Esophagus squamous epithelium (tissue), 5 donors: ENCODE data around the gene ATXN7L2. TPM values are rescaled to one million over a fixed set of nuclear protein-coding genes. Genes with fewer than 3 reads are reported as not detected.

Experiments
- DNase-seq: peaks from one replicate; lab custom pipeline; 2025; lab: John Stamatoyannopoulos, UW
- H3K27ac ChIP-seq, 4 donors: fragments of 200-600 bp; sonication (generic); one replicate each; pipeline ENCODE4 v1.5.1; 2016 to 2019; ENCODE audit warnings: mild to moderate bottlenecking in 1 of 4
- H3K27me3 ChIP-seq, 4 donors: fragments of 200-600 bp; sonication (generic); 1 replicate in 3 of 4; 2 replicates in 1 of 4; pipeline versions ENCODE4 v1.5.1 to v1.6.0; 2017 to 2021; ENCODE audit warnings: antibody characterized with exemption in 1 of 4
- H3K36me3 ChIP-seq, 3 donors: fragments of 200-600 bp; sonication (generic); one replicate each; pipeline ENCODE4 v1.5.1; 2016 to 2019
- H3K4me1 ChIP-seq, 3 donors: fragments of 200-600 bp; sonication (generic); one replicate each; pipeline ENCODE4 v1.5.1; 2017 to 2019
- H3K4me3 ChIP-seq, 4 donors: fragments of 200-600 bp; sonication (generic); 1 replicate in 3 of 4; 2 replicates in 1 of 4; pipeline ENCODE4 v1.5.1; 2016 to 2019; ENCODE audit warnings: mild to moderate bottlenecking in 2 of 4, moderate library complexity in 1 of 4
- H3K9me3 ChIP-seq, 3 donors: fragments of 200-600 bp; sonication (generic); one replicate each; pipeline ENCODE4 v1.5.1; 2016 to 2019
- POLR2A ChIP-seq, 4 donors: fragments of 450-650 bp; IDR thresholded peaks; one replicate each; pipeline ENCODE4 v1.6.1; 2017; ENCODE audit warnings: antibody characterized with exemption in 4 of 4, mild to moderate bottlenecking in 4 of 4, moderate library complexity in 3 of 4
- WGBS, 2 donors: methylation state at CpG; one replicate each; pipeline ENCODE4 v1.1.5; 2018; 5-methylcytosine and 5-hydroxymethylcytosine counted together
- intact Hi-C: fragments of 100-400 bp; cut with DNase I; formaldehyde crosslinking; loops from one replicate; pipeline ENCODE4 v1.15.0; 2022
- total RNA-seq, 4 donors: library from RNA; depleted of rRNA; stranded (reverse); fragments of >200 nt; gene quantifications; one replicate each; pipeline ENCODE4 v1.1.0, GENCODE V29; 2016
- TF ChIP-seq, protein P1 (sequence below), 6 experiments: fragments of 450-650 bp in 4 of 6; fragments of 200-600 bp in 2 of 6; sonication (generic) in 2 of 6; IDR thresholded peaks; one replicate each; pipeline ENCODE4 v1.5.1; 2016 to 2019; ENCODE audit warnings: antibody characterized with exemption in 6 of 6, mild to moderate bottlenecking in 4 of 6, moderate library complexity in 4 of 6
- donor health status: DM: yes; HTN: yes; CAD: no.

ATXN7L2 gene
- total RNA-seq, 4 donors from 2014 or later, result 2.1 to 5.9 (median 3.8) TPM

DNA sequence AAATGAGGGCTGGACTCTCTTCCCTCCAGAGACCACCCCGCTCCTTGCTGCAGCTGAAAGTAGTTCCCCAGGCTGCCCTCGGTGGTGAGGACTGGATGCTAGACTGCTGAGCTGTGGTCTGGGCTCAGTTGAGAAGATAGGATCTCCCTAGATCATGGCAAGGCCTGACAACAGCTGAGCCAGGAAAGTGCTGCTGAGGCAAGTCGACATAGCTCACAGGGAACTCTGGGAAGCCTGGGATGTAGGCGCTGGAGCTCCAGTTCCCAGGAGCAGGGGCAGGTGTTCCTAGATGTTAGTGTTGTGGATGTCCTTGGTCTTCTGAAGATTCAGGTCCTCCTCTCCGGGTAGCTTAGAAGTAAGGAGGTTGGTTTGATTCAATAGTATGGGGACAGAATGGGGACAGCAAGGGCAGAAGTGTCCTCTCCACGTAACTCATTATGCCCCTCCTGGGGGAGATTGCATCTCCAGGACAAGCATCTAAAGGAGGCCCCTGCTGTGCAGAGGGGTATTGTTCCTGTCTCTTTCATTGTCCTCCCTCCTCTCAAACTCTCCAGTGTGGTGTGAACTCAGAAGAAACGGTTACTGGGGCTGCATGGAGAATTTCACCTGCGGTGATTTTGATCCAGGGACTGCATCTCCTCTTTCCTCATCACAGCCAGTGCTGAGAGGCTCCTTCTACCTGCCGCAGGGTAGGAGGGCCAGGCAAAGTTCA lies 13.9 kb downstream of the ATXN7L2 start:
- intact Hi-C loops, result no loop called here
- Histone ChIP-seq H3K4me3 (no peak overlapping the region), H3K27ac (no peak overlapping the region), H3K4me1 (peaks cover 39 to 83% (median 46%) of the 10 kb centered on the region in 3 donors), H3K9me3 (no peaks in the 10 kb centered on the region), H3K36me3 (peaks cover 0 to 52% (median 5%) of the 10 kb centered on the region in 3 donors), H3K27me3 (no peaks in the 10 kb centered on the region)
- TF ChIP-seq, protein P1, sequence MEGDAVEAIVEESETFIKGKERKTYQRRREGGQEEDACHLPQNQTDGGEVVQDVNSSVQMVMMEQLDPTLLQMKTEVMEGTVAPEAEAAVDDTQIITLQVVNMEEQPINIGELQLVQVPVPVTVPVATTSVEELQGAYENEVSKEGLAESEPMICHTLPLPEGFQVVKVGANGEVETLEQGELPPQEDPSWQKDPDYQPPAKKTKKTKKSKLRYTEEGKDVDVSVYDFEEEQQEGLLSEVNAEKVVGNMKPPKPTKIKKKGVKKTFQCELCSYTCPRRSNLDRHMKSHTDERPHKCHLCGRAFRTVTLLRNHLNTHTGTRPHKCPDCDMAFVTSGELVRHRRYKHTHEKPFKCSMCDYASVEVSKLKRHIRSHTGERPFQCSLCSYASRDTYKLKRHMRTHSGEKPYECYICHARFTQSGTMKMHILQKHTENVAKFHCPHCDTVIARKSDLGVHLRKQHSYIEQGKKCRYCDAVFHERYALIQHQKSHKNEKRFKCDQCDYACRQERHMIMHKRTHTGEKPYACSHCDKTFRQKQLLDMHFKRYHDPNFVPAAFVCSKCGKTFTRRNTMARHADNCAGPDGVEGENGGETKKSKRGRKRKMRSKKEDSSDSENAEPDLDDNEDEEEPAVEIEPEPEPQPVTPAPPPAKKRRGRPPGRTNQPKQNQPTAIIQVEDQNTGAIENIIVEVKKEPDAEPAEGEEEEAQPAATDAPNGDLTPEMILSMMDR (IDR thresholded peaks at IDR 0.05), result no peak
- no peak for TF ChIP-seq POLR2A (IDR thresholded peaks at IDR 0.05)
- WGBS, 2 donors, result 59 to 83% methylated on average over 1 to 6 of the region's 9 CpGs
- DNase-seq, result no peak

DNA sequence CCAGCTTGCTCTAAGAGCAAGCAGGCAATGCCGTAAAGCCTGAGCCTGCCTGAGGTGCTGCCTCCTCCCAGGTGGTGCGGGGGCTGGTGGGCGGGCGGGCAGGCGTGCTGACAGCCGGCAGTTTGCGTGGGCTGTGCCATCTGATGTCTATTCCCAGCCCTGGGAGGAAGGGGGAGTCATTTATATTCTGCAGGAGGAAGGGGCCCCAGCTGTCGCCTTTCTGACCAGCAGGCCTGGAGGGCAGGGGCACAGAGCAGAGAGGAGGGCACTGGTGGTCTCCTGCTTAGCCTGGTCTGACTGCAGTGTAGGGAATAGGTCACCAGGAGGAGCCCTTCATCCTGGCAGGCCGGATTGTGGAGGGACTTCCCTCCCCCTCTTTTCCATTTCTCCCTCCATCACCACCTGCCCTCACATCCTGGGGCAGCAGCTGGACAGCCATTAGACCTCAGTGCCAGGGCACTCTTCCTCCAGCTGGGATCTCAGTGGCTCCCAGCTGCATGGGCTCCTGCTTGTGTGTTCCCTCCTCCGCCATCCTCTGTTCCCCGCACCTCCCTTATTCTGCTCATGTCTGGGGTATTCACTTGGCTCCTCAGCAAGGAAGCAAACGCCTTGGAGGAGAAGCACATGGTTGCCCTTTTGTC lies 14.6 kb downstream of the ATXN7L2 start:
- WGBS, 2 donors, result 57 to 65% methylated on average over 4 to 5 of the region's 12 CpGs
- Histone ChIP-seq H3K27me3 (no peaks in the 10 kb centered on the region), H3K27ac (peak overlapping the region in 2 of 4 donors; percentile 48 to 84), H3K4me3 (no peak overlapping the region), H3K4me1 (peaks cover 39 to 79% (median 44%) of the 10 kb centered on the region in 3 donors), H3K9me3 (no peaks in the 10 kb centered on the region), H3K36me3 (peaks cover 0 to 52% (median 5%) of the 10 kb centered on the region in 3 donors)
- TF ChIP-seq, protein P1 (IDR thresholded peaks at IDR 0.05), result peak in 5 of 6 experiments; percentile 32 to 57 (median 34)
- TF ChIP-seq POLR2A (IDR thresholded peaks at IDR 0.05), result no peak
- intact Hi-C loops, result no loop called here
- no peak for DNase-seq

DNA sequence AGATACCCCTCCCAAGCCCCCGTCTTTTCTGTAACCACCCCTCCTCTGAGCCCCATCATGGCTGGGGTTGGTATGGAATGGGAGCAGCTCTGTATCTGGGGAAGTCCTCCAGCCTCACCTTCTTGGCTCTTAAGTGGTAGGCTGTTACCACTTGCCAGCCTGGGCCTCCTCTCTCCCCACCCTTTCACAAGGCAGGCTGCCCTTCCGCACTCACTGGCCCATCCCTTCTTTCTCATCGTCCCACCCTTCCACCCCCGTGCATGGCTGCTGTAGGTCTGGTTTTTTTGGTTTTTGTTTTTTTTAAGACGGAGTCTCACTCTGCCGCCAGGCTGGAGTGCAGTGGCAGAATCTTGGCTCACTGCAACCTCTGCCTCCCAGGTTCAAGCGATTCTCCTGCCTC lies 15.4 kb downstream of the ATXN7L2 start:
- TF ChIP-seq POLR2A (IDR thresholded peaks at IDR 0.05), result no peak
- TF ChIP-seq, protein P1 (IDR thresholded peaks at IDR 0.05), result no peak
- 32 to 68% methylated on average over 6 to 7 of the region's 7 CpGs for WGBS, 2 donors
- no peaks in the 10 kb centered on the region for H3K27me3 ChIP-seq
- DNase-seq, result no peak
- H3K9me3 ChIP-seq, result no peaks in the 10 kb centered on the region
- intact Hi-C loops, result no loop called here
- no peak overlapping the region for H3K4me3 ChIP-seq
- peak overlapping the region; percentile 48 to 84 (median 71) for H3K27ac ChIP-seq
- H3K36me3 ChIP-seq, result peaks cover 0 to 52% (median 5%) of the 10 kb centered on the region in 3 donors
- H3K4me1 ChIP-seq, result peaks cover 34 to 80% (median 42%) of the 10 kb centered on the region in 3 donors

DNA sequence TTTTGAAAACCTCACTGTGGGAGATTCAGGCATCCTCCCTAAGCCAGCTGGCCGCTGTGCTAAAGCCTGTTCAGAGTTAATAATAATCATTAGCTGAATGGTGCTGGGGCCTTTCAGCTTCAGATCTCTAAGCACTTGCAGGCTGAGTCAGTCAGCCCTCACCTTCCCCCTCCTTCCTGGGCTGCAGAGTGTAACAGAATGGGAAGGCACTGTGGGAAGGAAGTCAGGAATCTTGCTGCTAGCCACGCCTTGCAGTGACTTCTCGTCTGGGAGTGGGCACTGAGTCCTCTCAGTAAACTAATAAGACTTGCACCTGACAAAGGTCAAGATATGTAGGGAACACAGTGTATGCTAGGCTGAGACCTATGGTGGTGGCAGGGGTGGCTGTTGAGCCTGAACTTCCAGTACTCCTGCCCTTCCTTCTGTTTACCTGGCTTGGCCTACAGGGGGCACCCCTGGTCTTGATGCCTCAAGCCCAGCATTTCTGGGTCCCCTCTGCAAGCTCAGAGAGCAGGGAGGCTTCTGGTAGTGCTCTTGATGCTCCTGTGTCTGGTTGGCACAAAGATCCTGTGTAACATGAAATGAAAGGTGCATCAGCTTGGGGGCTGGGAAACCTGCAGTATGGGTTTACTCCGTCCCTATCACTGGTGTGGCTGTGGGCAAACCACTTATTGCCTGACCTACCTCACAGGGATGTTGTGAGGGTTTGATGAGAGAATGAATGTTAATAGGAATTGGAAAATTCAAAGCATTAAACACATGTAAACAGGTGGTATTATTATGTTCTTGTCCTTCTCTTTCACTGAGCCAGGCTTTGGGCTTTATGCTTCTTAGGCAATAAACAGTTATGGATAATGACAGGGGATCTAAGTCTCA lies 16.2 kb downstream of the ATXN7L2 start:
- Histone ChIP-seq H3K27me3 (no peaks in the 10 kb centered on the region), H3K4me3 (no peak overlapping the region), H3K27ac (peak overlapping the region; percentile 48 to 84 (median 71)), H3K9me3 (no peaks in the 10 kb centered on the region), H3K36me3 (peaks cover 0 to 52% (median 5%) of the 10 kb centered on the region in 3 donors), H3K4me1 (peaks cover 27 to 76% (median 39%) of the 10 kb centered on the region in 3 donors)
- DNase-seq, result no peak
- intact Hi-C loops, result no loop called here
- TF ChIP-seq POLR2A (IDR thresholded peaks at IDR 0.05), result no peak
- TF ChIP-seq, protein P1 (IDR thresholded peaks at IDR 0.05), result peak in 5 of 6 experiments; percentile 31 to 64 (median 37)
- 42 to 48% methylated on average over 3 of the region's 4 CpGs for WGBS, 2 donors
